ENCODE results near the gene TENT4A.

TENT4A gene

DNA sequence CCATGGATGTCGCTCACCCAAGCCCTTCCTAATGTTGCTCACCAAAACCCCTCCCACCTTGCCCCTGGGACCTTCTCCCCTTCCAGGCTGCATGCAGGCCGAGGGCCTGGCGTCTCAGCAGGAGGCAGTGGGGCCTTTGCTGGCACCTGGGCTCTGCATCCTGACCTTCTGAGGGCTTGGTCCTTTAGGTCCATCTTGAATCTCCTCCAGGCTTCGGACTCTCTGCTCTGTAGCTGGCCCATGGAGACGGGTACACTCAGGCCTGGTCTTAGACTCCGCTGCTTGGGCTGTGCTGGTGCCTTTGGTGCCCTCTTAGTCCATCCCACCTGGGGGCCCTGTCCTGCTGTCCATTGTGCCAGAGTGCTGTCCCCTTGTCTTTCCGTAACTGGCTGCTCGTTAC lies 14.0 kb downstream of the TENT4A start:
- H3K4me3 ChIP-seq (ENCODE audit: low read depth, low read length): no peak overlapping the region
- no peak for TF ChIP-seq CTCF (IDR thresholded peaks at IDR 0.05; ENCODE audit: low read depth, low read length)

GRCh38 chr5:6728011-6728794 lies 15.0 kb downstream of the TENT4A start:
- no peak for TF ChIP-seq CTCF (IDR thresholded peaks at IDR 0.05; ENCODE audit: low read depth, low read length)
- H3K4me3 ChIP-seq (ENCODE audit: low read depth, low read length): no peak overlapping the region

DNA sequence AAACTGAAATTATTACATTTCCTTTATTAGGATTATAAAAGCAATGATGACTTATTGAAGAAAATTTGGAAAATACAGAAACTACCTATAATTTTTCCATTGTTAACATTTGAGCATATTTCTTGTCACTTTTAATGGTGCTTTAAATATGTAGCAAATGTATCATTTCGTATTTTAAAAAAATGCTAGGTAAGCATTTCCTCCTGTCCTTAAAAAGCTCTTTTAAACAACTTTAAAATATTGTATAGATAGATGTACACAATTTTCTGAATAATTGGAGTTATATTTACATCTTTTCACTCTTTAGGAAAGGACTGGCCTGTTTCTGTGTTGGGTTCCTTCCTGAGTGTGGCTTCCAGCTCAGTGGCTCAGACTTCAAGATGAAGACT lies 15.6 kb downstream of the TENT4A start:
- H3K4me3 ChIP-seq (ENCODE audit: low read depth, low read length): no peak overlapping the region
- TF ChIP-seq CTCF (IDR thresholded peaks at IDR 0.05; ENCODE audit: low read depth, low read length): no peak

DNA sequence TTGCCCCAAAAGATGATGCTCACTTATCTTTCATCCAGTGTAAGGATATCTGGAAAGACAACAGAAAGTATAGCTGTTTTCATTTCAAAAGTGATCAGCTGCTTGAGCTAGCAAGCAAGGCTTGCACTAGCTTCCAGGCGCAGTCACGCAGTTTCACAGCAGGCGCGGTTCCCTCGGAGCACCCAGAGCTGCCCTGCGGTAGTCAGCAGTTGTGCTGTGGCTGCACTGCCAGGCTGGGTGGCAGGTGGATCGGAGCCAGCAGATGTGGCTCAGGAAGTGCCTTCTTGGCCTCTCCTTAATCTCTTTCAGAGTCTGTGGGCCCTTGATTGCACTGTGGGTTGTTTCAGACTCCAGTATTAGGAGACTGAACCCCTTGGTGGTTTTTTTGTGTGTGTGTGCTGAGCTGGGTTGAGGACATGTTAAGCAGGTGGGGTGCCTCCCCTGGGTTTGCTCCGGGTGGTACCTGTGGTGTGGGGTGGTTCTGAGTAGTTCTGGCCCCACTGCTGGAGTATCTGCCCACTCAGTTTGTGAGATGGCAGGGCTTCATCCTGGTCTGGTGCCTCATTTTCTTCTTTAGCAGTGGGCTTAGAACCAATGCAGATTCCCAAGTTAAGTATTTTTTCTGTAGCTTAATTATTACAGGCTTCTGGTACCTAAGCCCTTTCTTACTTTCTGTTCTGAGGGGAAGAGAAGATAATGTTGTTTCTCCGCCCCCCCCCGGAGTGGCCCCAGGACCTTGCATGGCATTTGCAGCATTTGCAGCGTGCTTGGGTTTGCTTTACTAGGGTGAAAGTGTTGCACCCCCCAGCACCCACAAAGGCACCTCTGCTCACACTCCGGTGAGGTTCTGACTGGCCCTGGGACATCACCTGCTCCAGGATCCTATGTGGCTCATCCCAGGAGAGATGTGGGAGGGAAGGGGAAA lies 16.4 kb downstream of the TENT4A start:
- no peak overlapping the region for H3K4me3 ChIP-seq (ENCODE audit: low read depth, low read length)
- TF ChIP-seq CTCF (IDR thresholded peaks at IDR 0.05; ENCODE audit: low read depth, low read length): no peak

DNA sequence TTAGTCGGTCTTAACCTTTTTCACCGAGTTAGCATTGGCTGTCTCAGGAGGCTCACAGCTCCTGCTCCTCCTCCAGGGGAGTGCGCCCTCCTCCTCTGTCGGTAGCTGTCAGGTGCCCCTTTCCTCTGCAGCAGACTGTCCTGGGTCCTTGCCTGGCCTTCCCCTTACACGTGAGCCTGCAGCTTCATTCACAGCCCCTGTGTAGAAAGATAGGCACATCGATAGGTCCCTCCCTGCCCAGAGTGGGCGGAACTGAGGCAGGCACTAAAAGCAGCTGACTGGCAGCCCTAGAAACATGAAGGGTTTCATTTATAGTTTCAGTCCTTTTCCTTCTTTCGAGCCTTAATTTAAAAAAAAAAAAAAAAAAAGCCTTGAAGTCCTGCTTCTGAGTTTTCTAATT lies 17.2 kb downstream of the TENT4A start:
- no peak overlapping the region for H3K4me3 ChIP-seq (ENCODE audit: low read depth, low read length)
- TF ChIP-seq CTCF (IDR thresholded peaks at IDR 0.05; ENCODE audit: low read depth, low read length): no peak

DNA sequence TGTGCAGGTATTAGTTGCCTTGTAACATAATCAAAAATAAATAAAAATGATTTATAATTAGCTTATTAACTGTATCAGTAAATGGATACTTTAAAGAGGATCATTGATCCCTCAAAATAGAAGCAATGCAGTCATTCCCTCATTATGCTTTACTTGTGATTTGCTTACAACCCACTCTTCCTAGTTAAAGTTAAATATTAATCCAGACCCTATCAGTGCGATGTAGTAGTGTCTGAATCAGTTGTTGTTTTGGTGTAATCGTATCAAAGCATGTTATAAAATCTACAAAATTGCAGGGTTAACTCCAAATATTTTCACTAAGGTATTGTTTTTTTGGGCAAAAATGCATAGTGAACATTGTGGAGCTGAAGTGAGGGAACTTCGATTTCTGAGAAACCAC lies 17.6 kb downstream of the TENT4A start:
- H3K4me3 ChIP-seq (ENCODE audit: low read depth, low read length): no peak overlapping the region
- no peak for TF ChIP-seq CTCF (IDR thresholded peaks at IDR 0.05; ENCODE audit: low read depth, low read length)

Measured in WI38 (cell line).